ENCODE measurements around the gene FERMT2.
"Not testable (repeated sequence)": the region's sequence is repeated elsewhere in the genome, so short reads cannot be mapped to it uniquely, and the experiment has no call there.

FERMT2 gene

GRCh38 chr14:52895000-52895399, 55.9 kb downstream of the FERMT2 start:
- DNase-seq = no peak

DNA sequence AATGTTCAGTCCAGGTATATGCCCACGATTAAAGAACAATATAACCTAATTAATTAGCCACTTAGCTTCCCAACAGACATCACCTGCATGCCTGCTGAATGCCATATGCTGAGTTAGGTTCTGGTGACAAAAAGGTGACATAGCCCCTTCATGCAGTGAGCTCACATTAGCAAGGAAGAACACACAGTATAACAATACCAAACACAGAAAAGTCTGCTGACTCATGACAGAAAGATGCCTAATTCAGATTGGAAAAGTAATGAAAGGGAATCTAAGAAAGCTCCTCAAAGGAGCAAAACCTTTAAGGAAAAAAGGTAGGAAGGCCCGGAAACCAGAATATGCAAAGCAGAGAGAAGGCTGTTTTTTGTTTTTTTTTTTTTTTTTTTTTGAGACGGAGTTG, 59.0 kb downstream of the FERMT2 start:
- DNase-seq = no peak

- DNase-seq = no peak
These were observed 61.7 kb downstream of the FERMT2 start for GRCh38 chr14:52888839-52889838.

DNA sequence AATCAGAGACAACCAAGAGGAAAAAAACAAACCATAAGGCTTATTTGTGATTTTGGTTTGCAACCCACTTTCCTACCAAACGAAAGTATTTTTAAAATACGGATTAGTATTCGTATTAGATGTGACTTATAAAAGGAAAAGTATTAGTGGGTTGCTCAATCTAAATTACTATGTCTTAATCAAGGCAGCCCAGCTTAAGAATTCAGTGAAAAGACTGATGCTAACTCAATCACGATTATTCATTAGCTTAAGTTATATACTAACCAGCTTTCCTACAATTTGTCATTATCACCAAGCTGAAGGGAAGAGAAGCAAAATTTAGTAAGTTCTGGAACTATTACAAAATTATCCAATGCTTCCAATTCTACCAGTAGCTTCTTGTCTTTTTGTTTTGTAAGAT, 62.7 kb downstream of the FERMT2 start:
- no peak for DNase-seq

- no peak for DNase-seq
These were observed 65.6 kb downstream of the FERMT2 start for GRCh38 chr14:52885230-52885629.

- no peak for DNase-seq
These were observed 67.2 kb downstream of the FERMT2 start for GRCh38 chr14:52883658-52884057.

- no peak for DNase-seq
These were observed 68.0 kb downstream of the FERMT2 start for GRCh38 chr14:52882824-52883223.

DNA sequence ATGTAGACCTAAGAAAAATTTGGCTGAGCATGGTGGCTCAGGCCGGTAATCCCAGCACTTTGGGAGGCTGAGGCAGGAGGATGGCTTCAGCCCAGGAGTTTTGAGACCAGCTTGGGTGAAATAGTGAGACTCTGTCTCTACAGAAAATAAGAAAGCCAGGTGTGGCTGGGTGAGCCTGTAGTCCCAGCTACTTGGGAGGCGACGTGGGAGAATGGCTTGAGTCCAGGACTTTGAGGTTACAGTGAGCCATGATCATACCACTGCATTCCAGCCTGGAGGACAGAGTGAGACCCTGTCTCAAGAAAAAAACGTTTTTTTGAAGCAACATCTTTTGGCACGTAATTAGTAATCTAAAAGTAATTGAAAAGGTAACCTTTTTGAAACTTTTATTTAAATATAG, 70.9 kb downstream of the FERMT2 start:
- DNase-seq = no peak

DNA sequence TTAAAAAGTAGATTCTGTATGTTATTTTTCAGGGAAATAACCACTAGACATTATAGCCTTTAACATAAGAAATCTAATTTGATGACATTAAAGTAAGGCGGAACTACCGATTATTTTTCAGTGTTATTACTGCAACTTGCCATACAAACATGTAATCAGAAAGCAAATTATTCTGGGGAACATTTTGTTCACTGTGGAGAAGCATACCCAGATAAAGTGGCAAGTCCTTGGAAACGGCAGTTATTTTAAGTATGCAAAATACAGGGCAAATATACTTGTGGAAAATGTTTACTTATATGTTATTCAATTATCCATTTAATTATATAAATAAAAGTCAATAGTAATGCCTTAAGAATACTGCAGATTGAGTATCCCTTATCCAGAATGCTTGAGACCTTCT, 71.9 kb downstream of the FERMT2 start:
- DNase-seq = no peak

- DNase-seq = no peak
These were observed 72.4 kb downstream of the FERMT2 start for GRCh38 chr14:52878469-52878868.

GRCh38 chr14:52877628-52878027, 73.2 kb downstream of the FERMT2 start:
- no peak for DNase-seq

GRCh38 chr14:52876806-52877205, 74.0 kb downstream of the FERMT2 start:
- no peak for DNase-seq

DNA sequence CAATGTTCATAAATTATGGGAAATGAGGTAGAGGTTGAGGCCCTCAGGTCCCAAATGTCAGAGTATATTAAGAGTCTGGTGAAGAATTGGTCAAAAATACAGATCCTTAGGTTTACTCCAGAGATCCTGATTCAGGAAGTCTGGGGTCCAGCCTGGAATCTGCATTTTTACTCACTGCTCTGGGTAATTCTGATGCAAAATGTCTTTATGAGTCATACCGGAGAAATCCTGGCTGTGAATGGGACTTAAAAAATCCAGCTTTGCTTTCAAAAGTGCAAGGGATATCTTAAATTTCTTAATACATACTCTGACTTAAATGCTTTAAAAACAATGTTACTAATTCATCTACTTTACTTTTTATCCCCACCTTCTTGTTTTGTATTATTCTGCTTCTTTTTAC, 74.5 kb downstream of the FERMT2 start:
- DNase-seq = no peak

- DNase-seq = no peak
These were observed 75.1 kb downstream of the FERMT2 start for GRCh38 chr14:52875707-52876106.

DNA sequence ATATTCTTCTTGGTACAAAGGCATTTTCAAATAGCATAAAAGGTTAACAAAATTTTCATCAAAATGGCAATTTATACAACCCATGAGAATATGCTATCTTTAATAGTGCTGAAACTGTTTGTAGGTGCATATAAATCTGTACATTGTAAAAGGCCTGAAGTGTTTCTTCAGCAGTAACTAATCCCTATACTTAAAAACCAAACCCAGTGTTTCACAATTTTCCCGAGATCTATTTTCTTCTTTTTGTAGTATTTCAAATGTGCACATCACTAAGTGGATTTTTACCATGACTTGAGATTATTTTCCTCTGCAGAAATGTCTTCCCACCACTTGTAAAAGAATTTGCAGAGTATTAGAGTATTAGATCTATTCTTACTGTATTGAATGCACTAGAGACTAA, 76.5 kb downstream of the FERMT2 start:
- no peak for DNase-seq

DNA sequence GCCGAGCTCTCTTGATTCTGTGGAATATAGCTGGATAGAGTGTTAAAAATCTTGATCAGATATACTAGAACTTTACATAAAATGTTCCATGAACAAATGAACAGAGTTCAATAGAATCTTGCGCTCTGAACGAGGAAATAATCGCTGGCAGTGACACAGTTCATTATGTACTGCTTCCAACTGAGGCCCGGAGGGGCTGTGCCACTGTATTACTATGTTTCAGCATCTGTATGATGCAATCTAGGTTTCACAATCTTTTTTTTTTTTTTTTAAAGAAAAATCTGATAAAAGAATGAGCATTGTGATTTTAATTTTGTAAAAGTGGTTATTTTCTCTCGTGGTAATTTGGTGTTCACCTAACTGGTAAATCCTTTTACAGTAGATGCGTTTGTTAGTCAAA, 77.2 kb downstream of the FERMT2 start:
- DNase-seq = no peak

- no peak for DNase-seq
These were observed 77.8 kb downstream of the FERMT2 start for GRCh38 chr14:52873065-52873464.

- no peak for DNase-seq
These were observed 79.2 kb downstream of the FERMT2 start for GRCh38 chr14:52871606-52872005.

- no peak for DNase-seq
These were observed 81.8 kb downstream of the FERMT2 start for GRCh38 chr14:52868911-52869618.

DNA sequence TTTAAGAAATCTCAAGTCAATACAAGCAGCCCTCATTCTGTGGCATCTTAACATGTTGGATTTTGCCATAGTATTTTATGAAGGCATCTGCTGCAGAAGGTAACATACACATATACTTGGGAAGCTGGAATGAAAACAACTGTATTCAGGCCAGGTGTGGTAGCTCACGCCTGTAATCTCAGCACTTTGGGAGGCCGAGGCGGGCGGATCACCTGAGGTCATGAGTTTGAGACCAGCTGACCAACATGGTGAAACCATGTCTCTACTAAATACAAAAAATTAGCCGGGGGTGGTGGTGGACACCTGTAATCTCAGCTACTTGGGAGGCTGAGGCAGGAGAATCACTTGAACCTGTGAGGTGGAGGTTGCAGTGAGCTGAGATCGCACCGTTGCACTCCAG, 86.0 kb downstream of the FERMT2 start:
- DNase-seq = not testable (repeated sequence)

DNA sequence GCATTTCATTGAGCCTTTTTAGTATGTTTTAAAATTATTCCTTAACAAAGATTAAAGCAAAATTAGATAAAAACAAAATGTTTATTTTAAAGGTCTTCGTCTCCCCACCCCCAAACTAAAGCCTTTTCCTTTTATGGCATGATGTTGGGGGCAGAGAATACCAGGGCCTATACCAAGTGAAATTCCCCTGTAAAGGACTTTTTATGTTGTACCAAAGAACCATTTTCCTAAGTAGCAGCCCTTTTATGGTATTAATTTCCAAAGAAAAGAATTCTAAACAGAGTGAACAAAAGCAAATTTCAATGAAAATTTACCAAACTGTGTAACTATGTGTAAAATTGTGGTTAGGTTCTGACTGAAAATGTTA, 87.5 kb downstream of the FERMT2 start:
- no peak for DNase-seq

DNA sequence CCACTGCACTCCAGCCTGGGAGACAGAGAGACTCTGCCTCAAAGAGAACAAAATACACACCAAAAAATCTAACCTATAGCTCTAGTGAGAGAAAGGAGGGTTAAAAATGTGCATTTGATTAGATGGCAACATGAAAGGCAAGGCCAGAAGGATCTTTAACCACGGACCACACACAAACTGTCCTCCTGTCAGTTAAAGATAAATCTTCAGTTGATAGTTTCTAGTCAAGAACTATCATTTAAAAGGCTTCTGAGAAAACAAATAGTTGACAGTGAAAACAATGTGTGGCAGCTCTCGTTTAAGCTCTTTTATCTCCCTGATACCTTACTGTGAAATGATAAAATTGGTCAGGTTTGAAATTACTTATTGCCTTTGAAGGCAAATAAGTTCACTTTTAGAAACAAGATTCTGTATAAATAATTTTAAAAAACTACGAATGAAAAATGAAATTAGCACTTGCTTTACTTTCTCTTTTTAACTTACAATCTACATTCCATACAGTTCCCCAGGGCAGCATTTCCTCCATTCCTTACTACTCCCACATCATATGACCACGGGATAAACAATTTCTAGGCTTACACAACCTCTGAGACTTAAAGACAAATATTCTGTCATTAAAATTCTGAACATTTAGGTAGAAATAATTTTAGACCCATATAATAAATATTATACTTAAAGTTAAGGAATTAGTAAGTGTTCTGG, 88.1 kb downstream of the FERMT2 start:
- no peak for DNase-seq

DNA sequence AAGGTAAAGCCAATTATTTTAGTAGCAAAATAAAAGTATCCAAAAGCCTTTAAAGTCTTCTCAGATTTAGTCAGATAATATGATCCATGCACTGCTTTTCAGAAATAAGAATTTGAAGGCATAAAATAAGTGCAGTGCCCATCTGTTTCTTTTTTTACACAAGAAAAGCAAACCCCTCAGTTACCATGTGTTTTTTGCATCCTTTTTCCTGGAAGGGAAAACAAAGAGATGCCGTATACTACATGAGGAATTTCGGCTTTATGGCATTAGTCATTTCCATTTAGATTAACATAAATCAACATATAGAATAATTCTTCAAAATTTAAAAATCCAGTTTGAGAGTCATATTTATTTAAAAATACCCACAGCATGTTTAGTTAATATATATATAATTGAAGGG, 89.4 kb downstream of the FERMT2 start:
- DNase-seq = no peak

DNA sequence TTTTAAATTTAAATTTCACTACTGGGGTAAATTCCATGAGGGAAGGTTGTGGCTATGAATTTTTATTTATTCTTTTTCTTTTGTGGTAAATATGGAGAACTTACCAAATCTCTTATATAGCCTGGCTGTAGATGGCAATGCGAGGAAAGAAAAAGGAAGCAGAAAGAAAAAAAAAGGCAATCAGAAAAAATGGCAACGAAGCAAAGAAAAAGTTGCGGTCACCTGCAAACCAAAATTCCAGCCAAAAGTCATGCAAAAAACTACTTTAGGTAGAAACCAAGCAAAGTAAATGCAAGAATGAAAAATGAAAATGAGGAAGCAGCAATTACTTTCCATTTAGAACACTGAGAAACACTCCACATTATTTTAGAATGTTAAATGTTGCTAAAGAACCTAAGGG, 89.9 kb downstream of the FERMT2 start:
- no peak for DNase-seq

All from NCI-H2227 treated with DMSO at 0.1 percent for 48 hours (cell line).